Stimulated activated CD8-positive, alpha-beta memory T cell treated with anti-CD3 and anti-CD28 coated beads, Interleukin-4, amount 100 ng/mL, for 24 hours (primary cell): ENCODE results near the gene C15orf39.
"Not testable (repeated sequence)": the region's sequence is repeated elsewhere in the genome, so short reads cannot be mapped to it uniquely, and the experiment has no call there.

Source experiments
- DNase-seq: peaks from one replicate; pipeline ENCODE4 v3.0.0-alpha.2; 2020; ENCODE audit warnings: low read depth

The C15orf39 gene

DNA sequence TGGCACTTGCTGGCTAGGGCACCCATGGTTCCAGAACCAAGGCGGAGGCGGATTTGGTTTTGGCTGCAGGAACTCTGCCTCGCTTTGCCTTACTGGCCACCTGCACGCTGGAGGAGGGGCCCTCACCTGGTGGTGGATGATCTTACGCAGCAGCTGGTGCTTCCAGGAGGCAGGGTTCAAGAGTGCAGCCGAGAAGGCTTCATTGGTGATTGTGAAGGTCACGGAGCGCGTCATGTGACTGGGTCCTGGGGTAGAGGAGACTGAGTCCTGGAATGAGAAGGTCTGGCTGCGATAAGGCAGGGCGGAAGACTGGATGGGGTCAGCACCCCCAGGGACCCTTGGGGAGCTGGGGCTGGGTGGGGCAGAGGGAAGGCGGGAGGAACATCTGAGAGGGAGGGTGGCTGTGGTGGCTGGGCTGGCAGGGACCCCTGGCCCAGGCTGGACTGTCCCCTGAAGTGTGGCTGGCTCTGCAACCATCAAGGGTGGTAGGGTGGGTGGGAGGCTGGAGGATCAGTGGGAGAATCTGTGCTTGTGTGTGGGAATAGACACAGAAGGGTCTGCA, 30.7 kb downstream of the C15orf39 start:
- no peak for DNase-seq

DNA sequence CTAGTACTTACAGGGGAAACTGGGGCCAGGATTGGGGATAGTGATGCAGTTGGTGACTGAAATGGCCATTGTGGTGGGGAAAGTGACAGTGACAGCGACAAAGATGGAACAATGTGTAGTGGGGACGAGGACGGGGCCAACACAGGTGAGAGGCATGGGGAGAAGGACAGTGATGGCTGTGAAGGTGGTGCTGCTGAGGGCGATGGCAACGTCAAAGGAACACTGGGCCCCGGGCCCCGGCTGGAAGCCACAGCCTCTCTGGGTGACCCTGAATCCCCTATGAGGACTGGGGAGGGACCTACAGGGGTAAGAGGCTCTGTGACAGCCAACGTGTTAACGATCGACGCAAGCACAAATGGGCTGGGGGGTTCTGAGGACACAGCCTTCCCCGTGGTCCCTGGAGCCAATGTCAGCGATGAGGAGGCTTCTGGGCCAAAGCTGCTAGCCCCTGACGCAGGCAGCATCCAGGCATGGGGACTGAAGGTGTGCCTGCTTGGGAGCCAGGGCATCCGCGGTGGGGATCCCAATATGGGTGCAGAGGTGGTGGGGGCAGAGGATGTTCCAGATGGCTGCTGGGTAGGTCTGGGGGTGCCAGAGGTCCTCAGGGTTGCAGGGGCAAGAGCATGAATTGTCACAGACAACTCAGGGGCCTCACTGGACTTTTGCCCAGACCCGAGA, 31.3 kb downstream of the C15orf39 start:
- no peak for DNase-seq

DNA sequence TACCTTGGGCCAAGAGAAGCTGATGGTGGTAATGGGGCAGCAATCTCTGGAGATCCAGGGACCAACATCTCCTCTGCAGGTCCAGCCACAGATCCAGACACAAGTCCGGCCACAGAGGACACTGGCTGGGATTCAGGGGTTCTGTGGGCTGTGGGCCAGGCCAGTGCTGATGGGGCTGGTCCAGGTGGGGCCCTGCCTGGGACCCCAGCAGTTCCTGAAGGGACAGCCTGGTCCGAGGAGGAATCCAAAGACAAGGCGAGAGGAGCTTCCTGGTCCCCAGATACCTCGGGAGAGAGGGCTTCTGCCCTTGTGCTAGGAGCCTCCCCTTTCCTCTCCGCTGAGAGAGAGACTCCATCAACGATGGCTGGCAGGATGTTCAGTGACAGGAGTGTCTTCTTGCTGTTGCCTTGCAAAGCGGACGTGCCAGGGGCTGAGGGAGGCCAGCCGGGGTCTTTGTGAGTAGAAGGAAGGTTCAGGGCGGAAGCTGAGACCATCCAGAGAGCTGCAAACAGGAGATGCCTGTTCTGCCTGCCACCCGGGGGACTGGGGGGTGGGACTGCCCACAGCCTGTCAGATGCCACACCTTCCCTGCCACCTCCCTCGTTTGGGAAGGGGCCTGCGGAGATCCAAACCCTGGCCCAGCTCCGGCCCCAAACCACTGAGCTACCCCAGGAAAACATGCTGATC, 32.0 kb downstream of the C15orf39 start:
- DNase-seq, result no peak

DNA sequence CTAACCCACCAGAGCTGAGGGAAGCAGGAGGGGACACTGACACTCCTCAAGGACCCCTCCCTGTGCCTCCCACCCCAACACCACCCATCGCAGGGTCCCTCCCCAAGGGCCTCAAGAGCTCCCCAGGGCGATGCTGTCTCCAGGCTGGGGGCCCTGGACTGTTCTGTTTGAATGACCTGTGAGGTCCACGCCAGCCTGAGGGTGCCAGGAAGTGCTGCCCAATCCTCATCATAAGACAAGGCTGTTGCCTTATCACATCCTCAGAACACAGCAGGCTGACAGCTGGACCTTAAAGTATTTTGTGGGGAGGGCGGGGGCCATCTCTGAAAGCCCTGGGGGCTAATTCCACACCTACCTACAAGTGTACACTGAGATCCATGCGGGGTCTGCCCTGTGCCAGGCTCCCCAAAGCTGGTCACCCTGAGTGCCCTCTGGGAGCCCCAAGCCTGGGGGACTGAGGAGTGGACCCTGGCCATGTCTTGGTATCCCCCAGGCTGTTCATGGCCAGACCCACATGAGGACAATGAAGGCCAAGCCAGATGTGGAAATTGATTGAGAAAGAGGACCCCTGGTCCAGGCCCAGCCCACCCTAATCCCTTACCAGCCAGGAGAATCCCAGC, 32.6 kb downstream of the C15orf39 start:
- no peak for DNase-seq

DNA sequence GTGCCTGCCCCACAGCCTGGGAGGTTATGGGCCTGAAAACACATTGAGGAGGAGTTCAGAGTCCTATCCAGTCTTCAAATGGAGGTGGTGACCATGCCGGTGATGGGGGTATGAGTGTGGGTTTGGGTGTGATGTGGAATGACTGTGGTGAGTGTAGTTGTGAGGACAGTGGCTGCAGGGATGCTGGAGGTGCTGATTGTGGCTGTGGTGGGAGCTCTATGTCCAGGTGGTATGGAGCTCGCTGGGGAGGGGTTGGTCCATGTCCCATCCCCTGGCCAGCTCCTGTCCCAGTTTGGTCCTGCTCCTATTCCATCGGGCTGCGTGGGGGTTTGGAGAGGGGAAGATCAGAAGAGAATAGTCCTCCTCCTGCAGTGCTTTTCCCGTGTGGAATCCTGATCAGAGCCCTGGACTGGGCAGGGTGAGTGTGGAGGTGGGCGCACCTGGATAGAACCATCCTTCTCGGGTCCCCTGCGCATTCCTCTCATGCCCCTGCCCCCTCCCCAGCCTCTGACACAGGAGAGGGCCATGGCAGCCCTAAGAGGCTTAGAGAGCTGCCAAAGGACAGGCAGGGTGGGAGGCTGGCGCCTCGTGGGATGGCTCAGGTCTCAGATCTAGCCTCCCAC, 33.5 kb downstream of the C15orf39 start:
- no peak for DNase-seq

DNA sequence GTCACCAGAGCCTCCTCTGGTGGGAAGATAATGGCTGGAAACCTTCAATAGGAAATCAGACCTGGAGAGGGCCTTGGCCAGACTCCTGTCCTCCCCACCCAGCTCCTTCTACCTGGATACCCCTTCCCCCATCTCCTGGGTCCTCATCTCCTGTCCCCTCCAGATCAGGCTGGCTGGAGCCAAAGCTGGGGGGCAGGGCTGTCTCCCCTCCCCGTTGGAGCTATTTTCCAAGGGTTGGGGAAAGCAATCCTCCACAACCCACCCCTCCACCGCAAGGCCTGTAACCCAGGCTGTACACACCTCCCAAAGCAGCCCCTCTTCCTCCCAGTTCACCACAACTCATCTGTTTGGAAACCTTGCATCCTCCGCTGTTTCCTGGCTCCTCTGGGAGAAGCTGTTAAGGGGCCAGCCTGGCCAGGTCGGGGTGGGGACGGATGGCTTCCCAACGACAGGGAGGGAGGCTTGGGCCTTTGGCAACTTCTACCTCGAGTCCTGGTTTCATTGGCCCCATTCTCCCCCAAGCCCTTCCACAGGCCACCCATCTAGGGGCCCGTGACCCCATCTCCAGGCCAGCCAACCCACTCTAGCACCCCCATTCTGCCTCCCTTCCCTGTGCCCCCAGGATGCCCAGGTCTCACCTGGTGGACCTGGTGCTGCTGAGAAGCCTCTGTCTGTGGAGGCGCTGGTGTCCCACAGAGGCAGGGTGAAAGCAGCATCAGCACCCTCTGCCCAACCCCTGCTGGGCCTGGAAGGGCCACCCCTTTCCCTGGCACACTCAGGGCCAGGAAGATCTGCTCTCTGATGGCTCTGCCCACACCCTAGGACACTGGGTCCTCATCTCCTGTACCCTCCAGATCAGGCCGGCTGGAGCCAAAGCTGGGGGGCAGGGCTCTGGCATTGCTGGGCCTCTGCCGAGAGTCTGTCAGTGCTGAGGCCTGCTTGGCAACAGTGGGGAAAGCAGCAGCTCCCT, 34.4 kb downstream of the C15orf39 start:
- no peak for DNase-seq

DNA sequence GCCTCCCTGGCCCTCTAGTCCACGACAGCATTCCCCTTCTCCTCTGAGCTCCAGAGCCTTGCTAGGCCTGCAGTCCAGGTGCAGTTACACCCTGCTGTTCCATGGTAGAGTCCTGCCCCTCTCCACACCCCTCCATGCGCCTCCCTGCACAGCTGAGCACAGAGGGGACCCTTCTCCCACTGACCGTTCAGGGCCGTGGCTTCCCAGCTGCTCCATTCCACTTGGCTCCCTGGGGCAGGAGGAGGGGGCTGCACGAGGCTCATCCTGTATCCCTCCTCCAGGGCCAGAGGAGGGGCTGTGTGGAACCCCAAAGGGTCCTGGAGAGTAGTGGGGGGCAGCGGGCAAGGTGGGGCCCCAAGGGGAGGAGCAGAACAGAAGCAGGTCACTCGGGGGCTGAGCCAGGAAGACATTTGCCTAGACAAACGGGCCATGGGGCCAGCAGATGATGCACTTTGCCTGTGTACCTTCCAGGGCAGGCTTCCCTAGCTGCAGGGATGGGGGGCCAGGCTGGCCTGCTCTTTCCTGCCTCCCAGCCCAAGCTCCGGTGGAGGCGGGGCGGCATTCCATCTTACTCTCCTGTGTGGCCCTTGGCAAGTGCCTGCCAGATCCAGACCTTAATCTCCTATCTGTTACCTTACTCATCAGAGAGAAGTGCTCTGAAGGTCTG, 35.8 kb downstream of the C15orf39 start:
- no peak for DNase-seq

DNA sequence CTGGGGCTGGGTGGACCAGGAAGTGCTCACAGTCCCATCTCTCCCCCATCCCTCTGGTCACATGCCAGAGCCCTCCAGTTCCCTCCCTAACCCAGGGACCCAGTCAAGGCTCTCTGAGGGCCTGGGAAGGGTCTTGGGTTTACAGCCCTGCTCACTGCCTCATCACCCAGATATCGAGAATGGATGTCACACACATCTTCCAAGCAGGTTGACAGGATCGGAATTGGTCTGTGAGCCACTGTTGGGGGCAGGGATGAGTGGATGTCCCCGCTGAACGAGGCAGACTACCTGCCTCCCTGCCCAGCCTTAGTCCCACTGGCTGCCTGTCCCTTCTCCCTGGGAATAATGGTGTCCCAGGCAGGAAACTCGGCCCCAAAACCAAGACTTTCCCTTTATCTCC, 36.5 kb downstream of the C15orf39 start:
- DNase-seq, result no peak

DNA sequence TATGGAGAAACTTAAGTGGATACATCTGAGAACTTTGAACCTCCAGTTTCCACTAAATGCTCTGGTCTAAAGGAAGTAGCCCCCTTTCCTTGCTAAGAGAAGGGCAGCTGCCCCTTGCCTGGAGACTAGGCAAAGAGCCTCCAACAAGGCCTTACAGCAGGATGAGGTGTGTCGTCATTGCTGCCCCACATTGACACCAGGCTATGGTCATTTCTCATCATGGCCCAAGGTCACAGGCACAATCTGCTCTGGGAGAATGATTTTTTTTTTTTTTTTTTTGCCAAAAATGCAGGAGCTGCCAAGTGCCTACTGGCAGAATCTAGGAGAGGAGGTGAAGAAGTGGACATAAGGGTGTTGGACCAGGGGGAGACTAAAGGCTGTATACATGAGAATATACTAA, 44.1 kb downstream of the C15orf39 start:
- DNase-seq, result not testable (repeated sequence)

DNA sequence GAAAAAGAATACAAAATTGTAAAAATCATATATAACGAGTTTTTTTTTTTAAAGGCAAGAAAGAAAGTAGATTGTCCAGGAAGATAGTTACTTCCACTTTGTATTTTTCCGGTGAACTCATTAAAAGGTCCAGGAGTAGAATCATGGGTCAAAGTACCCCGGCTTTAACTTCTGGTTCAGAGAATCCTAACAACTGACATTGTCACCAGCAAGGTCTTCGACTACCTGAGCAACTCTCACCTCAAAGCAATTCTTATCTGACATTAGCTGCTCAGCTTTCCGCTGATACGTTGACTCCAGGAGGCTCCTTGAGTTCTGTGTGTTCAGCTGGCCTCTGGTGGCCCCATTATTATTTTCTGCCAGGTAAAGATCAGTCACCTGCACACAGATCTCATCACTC, 47.3 kb downstream of the C15orf39 start:
- not testable (repeated sequence) for DNase-seq

DNA sequence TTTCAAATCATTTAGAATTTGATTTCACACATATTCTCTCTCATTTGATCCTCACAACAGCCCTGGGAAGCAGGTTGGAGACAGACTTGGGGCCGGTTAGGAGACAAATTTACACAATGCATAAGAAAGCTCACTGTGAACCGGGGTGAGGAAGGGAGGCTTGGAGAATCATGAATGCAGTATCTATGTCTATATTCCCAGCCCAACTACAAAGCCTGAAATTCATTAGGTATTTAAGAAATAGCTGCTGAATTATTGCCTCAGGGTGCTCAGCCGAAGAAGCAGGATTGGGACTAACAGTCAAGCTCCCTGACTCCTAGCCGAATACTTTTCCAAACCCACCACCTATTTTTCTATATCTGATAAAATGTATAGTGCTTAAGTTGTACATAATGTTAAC, 48.0 kb downstream of the C15orf39 start:
- DNase-seq, result no peak

DNA sequence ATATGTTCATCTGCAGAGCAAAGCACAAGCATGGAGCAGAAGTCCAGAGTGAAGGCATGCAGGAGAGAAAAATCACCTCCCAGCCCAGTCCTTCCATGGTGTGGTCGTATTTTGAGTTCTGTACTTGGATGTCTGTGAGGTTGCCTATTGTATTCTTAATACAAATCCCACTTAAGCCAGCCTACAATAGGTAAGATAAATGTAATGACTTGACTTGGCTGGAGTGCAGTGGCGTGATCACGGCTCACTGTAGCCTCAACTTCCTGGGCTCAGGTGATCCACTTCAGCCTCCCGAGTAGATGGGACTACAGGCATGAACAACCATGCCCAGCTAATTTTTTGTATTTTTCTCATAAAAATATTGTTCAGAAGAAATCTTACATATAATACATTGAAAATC, 49.7 kb downstream of the C15orf39 start:
- not testable (repeated sequence) for DNase-seq

DNA sequence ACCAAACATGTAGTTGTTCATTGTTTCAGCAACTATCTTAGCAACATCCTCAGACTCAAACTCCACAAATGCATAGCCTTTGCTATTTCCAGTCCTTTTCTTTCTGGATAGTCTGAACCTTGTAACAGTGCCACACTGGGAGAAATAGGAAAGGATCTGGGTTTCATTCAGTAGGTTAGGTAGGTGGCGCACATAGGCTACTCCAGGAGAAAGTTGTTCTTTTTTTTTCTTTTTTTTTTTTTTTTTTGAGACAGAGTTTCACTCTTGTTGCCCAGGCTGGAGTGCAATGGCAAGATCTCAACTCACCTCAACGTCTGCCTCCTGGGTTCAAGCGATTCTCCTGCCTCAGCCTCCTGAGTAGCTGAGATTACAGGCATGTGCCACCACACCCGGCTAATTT, 50.6 kb downstream of the C15orf39 start:
- DNase-seq, result not testable (repeated sequence)

DNA sequence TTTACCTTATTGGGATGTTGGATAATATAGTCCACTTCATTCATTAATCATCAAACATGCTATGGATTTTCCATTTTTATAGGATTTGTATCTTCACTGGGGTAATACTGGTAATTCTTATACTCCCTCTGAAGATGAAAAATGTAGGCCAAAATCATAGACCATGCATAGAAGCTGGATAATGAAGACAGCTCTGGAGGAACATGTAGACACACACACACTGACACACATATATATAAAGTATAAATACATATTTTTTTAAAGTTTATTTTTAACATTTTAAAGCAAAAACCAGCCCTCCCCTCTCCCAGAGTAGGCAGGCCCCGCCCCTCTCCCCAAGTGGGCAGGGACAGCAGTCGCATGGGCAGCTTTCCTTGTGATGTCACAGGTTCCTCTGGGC, 56.4 kb downstream of the C15orf39 start, which contains the start of gene GOLGA6C:
TSS of gene GOLGA6C (plus strand) at position 301 of the 400 bp plus-strand sequence. CDS start 265 bp downstream, outside the sequence.
- DNase-seq, result not testable (repeated sequence)

DNA sequence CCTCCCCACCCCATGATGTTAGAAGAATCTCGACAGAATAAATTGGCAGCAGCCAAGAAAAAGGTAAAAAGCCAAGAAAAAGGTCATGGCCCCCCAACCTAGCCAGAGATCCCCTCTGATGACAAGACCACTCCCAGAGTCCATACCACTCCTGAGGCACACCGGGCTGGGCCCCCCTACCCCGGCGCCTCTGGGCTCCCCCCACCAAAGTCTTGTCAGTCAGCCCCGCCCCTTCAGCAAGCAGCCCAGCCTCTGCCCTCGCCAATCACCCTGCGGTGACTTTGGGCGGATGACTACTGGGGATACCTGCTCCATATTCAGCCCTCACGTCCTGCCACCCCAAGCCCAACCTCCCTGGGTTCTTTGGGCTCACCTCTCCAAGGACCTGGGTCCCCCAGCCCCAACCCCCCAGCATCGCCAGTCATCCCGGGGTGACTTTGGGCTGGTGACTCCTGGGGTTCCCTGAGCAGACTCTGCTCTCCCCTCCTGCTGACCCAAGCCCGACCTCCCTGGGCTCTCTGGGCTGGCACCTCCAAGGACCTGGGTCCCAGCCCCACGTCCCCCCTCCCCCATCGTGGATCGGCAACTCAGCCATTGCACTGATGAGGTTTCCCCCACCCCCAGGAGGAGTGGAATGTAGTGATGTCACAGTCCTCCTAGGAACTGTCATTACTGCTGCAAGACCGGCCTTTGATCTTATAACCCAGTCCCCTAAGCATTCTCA, 57.1 kb downstream of the C15orf39 start:
- DNase-seq, result not testable (repeated sequence)

DNA sequence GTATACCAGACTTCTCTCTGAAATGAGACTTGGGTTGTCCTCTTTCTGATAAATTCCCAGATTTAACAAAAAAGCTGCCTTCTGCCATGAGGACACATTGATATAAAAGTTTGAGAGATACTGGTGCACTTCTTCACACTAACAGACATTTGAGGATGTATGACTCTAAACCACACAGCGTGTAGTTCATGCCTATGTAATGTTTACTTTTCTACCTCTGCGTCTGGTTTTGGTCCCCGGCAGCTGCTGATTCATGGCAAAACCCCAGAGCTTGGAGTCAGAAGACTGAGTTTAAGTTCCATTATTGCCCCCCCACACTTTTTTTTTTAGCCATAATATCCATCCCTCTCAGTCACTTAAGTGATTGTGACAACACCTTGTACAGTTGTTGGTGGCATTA, 58.2 kb downstream of the C15orf39 start:
- not testable (repeated sequence) for DNase-seq
